Activated CD4-positive, alpha-beta T cell treated with anti-CD3 and anti-CD28 coated beads, Interleukin-2, amount 10 ng/mL, durations not matched to agents 7 days and 5 days (primary cell): ENCODE data around the gene POLE3. TPM values are rescaled to one million over a fixed set of nuclear protein-coding genes. Genes with fewer than 3 reads are reported as not detected.
A peak's percentile ranks its signal among the peaks of the same experiment; 100 is the strongest.
"Not testable (repeated sequence)": the region's sequence is repeated elsewhere in the genome, so short reads cannot be mapped to it uniquely, and the experiment has no call there.

ENCODE experiments used
- CTCF ChIA-PET: fragments of 350-600 bp; sonication (Branson Sonifier 250); formaldehyde crosslinking; loops from one replicate; lab custom pipeline; 2021; ENCODE audit warnings: antibody characterized with exemption; lab: Charles Lee
- POLR2A ChIA-PET: fragments of 350-600 bp; sonication (Branson Sonifier 250); formaldehyde crosslinking; loops from one replicate; lab custom pipeline; 2021; ENCODE audit warnings: antibody characterized with exemption; lab: Charles Lee
- DNase-seq: peaks from one replicate; pipeline ENCODE4 v3.0.0-alpha.2; 2020
- H3K27ac Mint-ChIP-seq: one replicate; pipeline ENCODE4 v1.8.0; 2021; ENCODE audit warnings: mild to moderate bottlenecking, moderate library complexity, mixed read lengths
- H3K27me3 Mint-ChIP-seq: one replicate; pipeline ENCODE4 v1.8.0; 2021; ENCODE audit warnings: mixed read lengths
- H3K36me3 Mint-ChIP-seq: one replicate; pipeline ENCODE4 v1.8.0; 2021; ENCODE audit warnings: low read depth, mixed read lengths
- H3K4me1 Mint-ChIP-seq: one replicate; pipeline ENCODE4 v1.8.0; 2021; ENCODE audit warnings: mixed read lengths
- H3K4me3 Mint-ChIP-seq: one replicate; pipeline ENCODE4 v1.8.0; 2021; ENCODE audit warnings: mild to moderate bottlenecking, moderate library complexity, mixed read lengths
- H3K9me3 Mint-ChIP-seq: one replicate; pipeline ENCODE4 v1.8.0; 2021; ENCODE audit warnings: mixed read lengths
- total RNA-seq, 2 experiments: library from RNA; stranded (reverse); gene quantifications; one replicate each; pipeline ENCODE4 v1.2.3, GENCODE V29; 2021

POLE3 gene
- total RNA-seq, 2 experiments from 2014 or later, result 66.6 to 73.1 TPM

GRCh38 chr9:113381909-113382411 is 28.5 kb downstream of the POLE3 start:
- H3K4me1 Mint-ChIP-seq, result peaks cover 5% of the 10 kb centered on the region
- DNase-seq, result no peak
- H3K4me3 Mint-ChIP-seq, result no peak overlapping the region
- no peak overlapping the region for H3K27ac Mint-ChIP-seq
- H3K9me3 Mint-ChIP-seq, result no peaks in the 10 kb centered on the region
- H3K27me3 Mint-ChIP-seq, result no peaks in the 10 kb centered on the region
- ChIA-PET POLR2A (no interaction called here), CTCF (no interaction called here)
- H3K36me3 Mint-ChIP-seq, result peaks cover 2% of the 10 kb centered on the region

GRCh38 chr9:113381441-113381840 is 29.0 kb downstream of the POLE3 start:
- H3K4me1 Mint-ChIP-seq, POLR2A ChIA-PET, CTCF ChIA-PET, H3K36me3 Mint-ChIP-seq, DNase-seq, H3K9me3 Mint-ChIP-seq, H3K4me3 Mint-ChIP-seq, H3K27me3 Mint-ChIP-seq, H3K27ac Mint-ChIP-seq: not testable (repeated sequence)

- Mint-ChIP-seq H3K9me3 (no peaks in the 10 kb centered on the region), H3K27ac (no peak overlapping the region), H3K36me3 (peaks cover 2% of the 10 kb centered on the region), H3K4me1 (peaks cover 6% of the 10 kb centered on the region), H3K4me3 (no peak overlapping the region), H3K27me3 (no peaks in the 10 kb centered on the region)
- no peak for DNase-seq
- ChIA-PET POLR2A (no interaction called here), CTCF (no interaction called here)
Measured at GRCh38 chr9:113380869-113381378, 29.6 kb downstream of the POLE3 start.

GRCh38 chr9:113379829-113380210 is 30.7 kb downstream of the POLE3 start:
- DNase-seq, H3K9me3 Mint-ChIP-seq, H3K27ac Mint-ChIP-seq, H3K4me3 Mint-ChIP-seq, H3K27me3 Mint-ChIP-seq, H3K36me3 Mint-ChIP-seq, POLR2A ChIA-PET: not testable (repeated sequence)
- CTCF ChIA-PET, result interaction anchor here (0.7 kb wide), 1 partner anchor 16 kb away, joined by 3 read pairs; no protein-coding TSS in a partner anchor
- H3K4me1 Mint-ChIP-seq, result peaks cover 16% of the 10 kb centered on the region

- POLR2A ChIA-PET, CTCF ChIA-PET, H3K36me3 Mint-ChIP-seq, H3K27ac Mint-ChIP-seq, H3K9me3 Mint-ChIP-seq, H3K27me3 Mint-ChIP-seq, H3K4me3 Mint-ChIP-seq, DNase-seq: not testable (repeated sequence)
- peaks cover 20% of the 10 kb centered on the region for H3K4me1 Mint-ChIP-seq
Measured at GRCh38 chr9:113379094-113379828, 31.2 kb downstream of the POLE3 start.

GRCh38 chr9:113376634-113377567 is 33.6 kb downstream of the POLE3 start, which contains the start of gene HDHD3:
Gene HDHD3, minus strand, starts transcription at chr9:113376986. Its CDS starts 2,632 bp downstream, at chr9:113374354.
- DNase-seq, result peak; percentile 81
- H3K4me3 Mint-ChIP-seq, result peak within 1 kb of the TSS; percentile 79
- H3K4me1 Mint-ChIP-seq, result peaks cover 21% of the 10 kb centered on the region
- ChIA-PET CTCF (interaction anchor here (0.5 to 2.2 kb wide), 3 partner anchors 9 to 806 kb away, joined by 3 to 8 read pairs (median 5); partner anchors contain the start of gene ALAD), POLR2A (interaction anchor here (0.7 to 1.0 kb wide), 2 partner anchors 18 to 34 kb away, joined by 3 to 4 read pairs; partner anchors contain the start of genes C9orf43 and POLE3)
- H3K27me3 Mint-ChIP-seq, result no peaks in the 10 kb centered on the region
- no peaks in the 10 kb centered on the region for H3K9me3 Mint-ChIP-seq
- peaks cover 7% of the 10 kb centered on the region for H3K36me3 Mint-ChIP-seq
- H3K27ac Mint-ChIP-seq, result peak within 1 kb of the TSS; percentile 89

- ChIA-PET CTCF (interaction anchor here (1.1 to 2.2 kb wide), 3 partner anchors 18 to 26 kb away, joined by 3 to 8 read pairs (median 5); partner anchors contain the start of genes ALAD and BSPRY), POLR2A (no interaction called here)
- H3K4me3 Mint-ChIP-seq, result peak overlapping the region; percentile 79
- H3K9me3 Mint-ChIP-seq, result no peaks in the 10 kb centered on the region
- peaks cover 7% of the 10 kb centered on the region for H3K36me3 Mint-ChIP-seq
- H3K4me1 Mint-ChIP-seq, result peaks cover 17% of the 10 kb centered on the region
- H3K27me3 Mint-ChIP-seq, result no peaks in the 10 kb centered on the region
- H3K27ac Mint-ChIP-seq, result peak overlapping the region; percentile 89
- no peak for DNase-seq
Measured at GRCh38 chr9:113375057-113376023, 35.1 kb downstream of the POLE3 start.

- H3K9me3 Mint-ChIP-seq, result no peaks in the 10 kb centered on the region
- CTCF ChIA-PET, result interaction anchor here (1.1 to 2.0 kb wide), 3 partner anchors 17 to 29 kb away, joined by 3 to 5 read pairs (median 3); partner anchors contain the start of gene BSPRY
- no peak overlapping the region for H3K4me3 Mint-ChIP-seq
Measured at GRCh38 chr9:113373676-113374392, 36.6 kb downstream of the POLE3 start.

GRCh38 chr9:113373256-113373655 is 37.2 kb downstream of the POLE3 start:
- peaks cover 7% of the 10 kb centered on the region for H3K36me3 Mint-ChIP-seq
- peaks cover 17% of the 10 kb centered on the region for H3K4me1 Mint-ChIP-seq
- ChIA-PET POLR2A (no interaction called here), CTCF (interaction anchor here (0.6 to 2.0 kb wide), 3 partner anchors 21 to 29 kb away, joined by 3 to 5 read pairs (median 3); partner anchors contain the start of gene BSPRY)
- H3K9me3 Mint-ChIP-seq, result no peaks in the 10 kb centered on the region
- no peak overlapping the region for H3K27ac Mint-ChIP-seq
- no peak overlapping the region for H3K4me3 Mint-ChIP-seq
- no peak for DNase-seq
- H3K27me3 Mint-ChIP-seq, result no peaks in the 10 kb centered on the region

More at GRCh38 chr9:113373676-113374392, 36.6 kb downstream of the POLE3 start:
- peaks cover 17% of the 10 kb centered on the region for H3K4me1 Mint-ChIP-seq
- no peak for DNase-seq
- no peaks in the 10 kb centered on the region for H3K27me3 Mint-ChIP-seq
- POLR2A ChIA-PET, result no interaction called here
- H3K27ac Mint-ChIP-seq, result no peak overlapping the region
- peaks cover 7% of the 10 kb centered on the region for H3K36me3 Mint-ChIP-seq

- ChIA-PET CTCF (interaction anchor here (1.1 to 2.6 kb wide), 3 partner anchors 10 to 30 kb away, joined by 3 to 6 read pairs (median 3); no protein-coding TSS in a partner anchor), POLR2A (interaction anchor here (0.7 kb wide), 1 partner anchor 14 kb away, joined by 5 read pairs; no protein-coding TSS in a partner anchor)
- H3K36me3 Mint-ChIP-seq, result peaks cover 7% of the 10 kb centered on the region
- H3K9me3 Mint-ChIP-seq, result no peaks in the 10 kb centered on the region
- no peak overlapping the region for H3K27ac Mint-ChIP-seq
- no peaks in the 10 kb centered on the region for H3K27me3 Mint-ChIP-seq
- peaks cover 17% of the 10 kb centered on the region for H3K4me1 Mint-ChIP-seq
- no peak for DNase-seq
- H3K4me3 Mint-ChIP-seq, result no peak overlapping the region
Measured at GRCh38 chr9:113372059-113372458, 38.4 kb downstream of the POLE3 start.
